Measurements from ENCODE around the gene FBXL7. TPM values are rescaled to one million over a fixed set of nuclear protein-coding genes. Genes with fewer than 3 reads are reported as not detected.

FBXL7 gene
- total RNA-seq, 1 donor from 2014 or later = 2.0 TPM

- no peak for ATAC-seq
Observed at GRCh38 chr5:15680455-15680854, 180.5 kb downstream of the FBXL7 start.

- ATAC-seq = no peak
Observed at GRCh38 chr5:15682122-15682521, 182.1 kb downstream of the FBXL7 start.

GRCh38 chr5:15682566-15682965, 182.6 kb downstream of the FBXL7 start:
- no peak for ATAC-seq

DNA sequence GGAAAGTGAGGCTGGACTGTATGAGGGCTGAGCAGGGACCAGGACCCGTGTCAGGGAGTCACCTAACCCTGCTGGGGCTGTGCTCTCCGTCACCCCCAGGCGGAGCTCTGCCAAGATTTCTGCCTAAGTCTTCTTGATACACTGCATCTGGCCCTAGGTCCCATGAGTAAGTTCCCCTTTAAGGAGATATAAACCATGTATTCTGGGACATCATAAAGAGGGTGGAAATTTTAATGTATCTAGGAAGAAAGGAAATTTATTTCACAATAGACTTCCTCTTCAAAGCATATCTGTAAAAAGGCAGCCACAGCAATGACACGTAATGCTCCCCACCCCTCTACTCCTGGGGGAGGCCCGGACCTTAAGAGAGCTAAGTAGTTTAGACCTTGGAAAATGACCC, 183.4 kb downstream of the FBXL7 start:
- ATAC-seq = no peak

DNA sequence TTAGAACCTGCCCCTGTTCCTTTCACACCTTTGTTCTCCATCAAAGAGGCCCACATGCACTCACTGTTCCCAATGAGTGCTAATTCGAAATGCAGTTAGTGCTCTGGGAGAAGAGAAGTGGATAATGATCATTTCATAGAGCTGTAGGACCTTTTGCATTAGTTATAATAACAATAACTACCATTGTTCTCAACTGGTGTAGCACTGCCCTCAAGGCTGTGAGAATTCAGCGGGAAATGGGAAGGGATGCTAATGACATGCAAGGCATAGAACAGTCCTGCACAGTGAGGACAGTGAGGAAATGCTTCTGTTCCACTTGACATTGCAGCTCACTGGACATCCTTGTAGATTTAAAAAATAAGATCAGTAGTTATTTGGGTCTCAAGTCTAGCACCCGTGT, 187.4 kb downstream of the FBXL7 start:
- no peak for ATAC-seq

- ATAC-seq = no peak
Observed at GRCh38 chr5:15689836-15690235, 189.9 kb downstream of the FBXL7 start.

- ATAC-seq = no peak
Observed at GRCh38 chr5:15690611-15691010, 190.6 kb downstream of the FBXL7 start.

DNA sequence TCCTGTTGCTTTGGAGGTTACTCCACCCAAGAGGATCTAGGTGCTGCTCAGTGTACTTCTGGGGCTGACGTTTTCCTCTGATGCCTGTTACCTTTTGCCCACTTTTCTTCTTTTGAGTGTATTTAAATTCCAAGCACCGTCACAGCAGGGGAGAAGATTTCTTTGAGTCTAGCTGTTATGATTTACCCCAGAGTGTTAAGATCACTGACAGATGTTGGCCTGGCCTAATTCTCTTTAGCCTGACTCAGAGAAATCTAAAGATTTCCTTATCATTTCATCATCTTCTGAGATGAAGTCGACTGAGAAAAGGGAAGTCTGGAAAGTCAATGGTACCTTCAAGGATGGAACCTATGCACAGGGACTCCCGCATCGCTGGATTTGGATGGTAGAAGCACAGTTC, 191.5 kb downstream of the FBXL7 start:
- no peak for ATAC-seq

DNA sequence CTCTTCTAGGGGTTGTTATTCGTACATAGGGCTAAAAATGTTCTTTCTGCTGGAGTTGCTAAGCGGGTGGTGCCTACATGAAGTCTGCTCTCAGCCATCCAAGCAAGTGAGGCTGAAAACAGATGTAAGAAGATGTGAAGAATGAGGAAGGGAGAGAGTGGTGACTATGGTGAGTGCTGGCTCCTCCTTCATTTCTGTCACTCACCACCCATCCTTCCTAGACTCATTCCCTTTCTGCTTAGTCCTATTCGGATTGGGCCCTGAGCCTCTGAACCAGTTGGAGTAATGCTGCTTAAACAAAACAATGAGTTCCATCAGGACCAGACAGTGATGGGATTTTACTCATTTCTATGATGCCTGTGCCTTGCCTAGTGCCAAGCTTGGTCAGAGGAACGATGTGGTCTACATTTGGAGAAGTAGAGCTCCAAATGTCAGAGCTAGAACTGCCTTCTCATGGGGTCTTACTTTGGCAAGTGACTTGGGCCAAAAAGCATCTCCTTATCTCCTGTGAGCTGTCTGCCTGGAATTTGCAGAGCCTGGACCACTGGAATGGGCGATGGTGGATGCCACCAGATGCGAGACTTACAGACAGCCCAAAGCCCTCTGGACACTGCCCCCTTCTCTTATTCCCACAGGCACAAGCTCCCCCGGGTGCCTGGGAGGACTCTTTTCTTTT, 192.9 kb downstream of the FBXL7 start:
- ATAC-seq = no peak

DNA sequence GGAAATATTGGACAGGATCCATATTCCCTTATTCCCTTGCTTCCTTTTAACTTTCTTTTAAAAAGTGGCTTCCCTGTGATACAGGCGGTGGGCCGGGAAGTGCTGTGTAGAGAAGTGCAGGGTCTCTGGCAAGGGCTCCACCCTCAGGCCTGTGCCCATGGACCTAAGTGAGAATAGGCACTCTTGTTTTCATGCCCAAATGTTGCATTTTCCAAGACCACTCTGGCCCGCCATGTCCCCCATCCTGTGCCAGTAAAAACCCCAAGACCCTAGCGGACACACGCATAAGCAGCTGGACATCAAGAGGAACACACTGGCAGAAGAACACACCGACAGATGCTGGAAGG, 193.4 kb downstream of the FBXL7 start:
- no peak for ATAC-seq

- ATAC-seq = no peak
Observed at GRCh38 chr5:15693933-15694332, 194.0 kb downstream of the FBXL7 start.

DNA sequence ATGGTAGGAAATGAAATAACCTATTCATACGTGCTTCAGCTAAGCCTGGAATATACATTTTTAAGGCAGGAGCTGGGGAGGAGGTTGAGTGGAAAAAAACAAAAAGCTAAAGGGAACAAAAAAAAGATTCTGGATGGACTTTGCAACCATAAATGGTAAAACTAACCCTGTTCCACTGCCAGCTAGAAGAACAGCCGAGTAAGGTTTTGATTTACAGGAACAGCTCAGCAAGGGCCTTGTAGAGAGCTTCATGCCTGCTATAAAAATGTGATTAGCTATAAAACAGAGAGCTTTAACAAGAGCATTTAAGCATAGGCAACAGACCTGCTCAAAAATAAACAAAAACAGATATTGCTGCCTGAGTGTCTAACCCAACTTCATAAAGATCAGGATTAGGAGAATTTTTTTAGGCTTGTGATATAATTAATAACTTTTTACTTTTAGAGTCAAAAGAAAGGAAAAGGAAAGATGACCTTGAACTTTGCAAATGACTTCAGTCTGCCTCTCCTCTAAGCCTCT, 194.8 kb downstream of the FBXL7 start:
- no peak for ATAC-seq

- ATAC-seq = no peak
Observed at GRCh38 chr5:15695215-15695731, 195.3 kb downstream of the FBXL7 start.

- ATAC-seq = no peak
Observed at GRCh38 chr5:15700373-15700772, 200.4 kb downstream of the FBXL7 start.

GRCh38 chr5:15702102-15702501, 202.1 kb downstream of the FBXL7 start:
- peak; percentile 45 for ATAC-seq

GRCh38 chr5:15703901-15704300, 203.9 kb downstream of the FBXL7 start:
- no peak for ATAC-seq

- ATAC-seq = no peak
Observed at GRCh38 chr5:15704397-15704947, 204.5 kb downstream of the FBXL7 start.

DNA sequence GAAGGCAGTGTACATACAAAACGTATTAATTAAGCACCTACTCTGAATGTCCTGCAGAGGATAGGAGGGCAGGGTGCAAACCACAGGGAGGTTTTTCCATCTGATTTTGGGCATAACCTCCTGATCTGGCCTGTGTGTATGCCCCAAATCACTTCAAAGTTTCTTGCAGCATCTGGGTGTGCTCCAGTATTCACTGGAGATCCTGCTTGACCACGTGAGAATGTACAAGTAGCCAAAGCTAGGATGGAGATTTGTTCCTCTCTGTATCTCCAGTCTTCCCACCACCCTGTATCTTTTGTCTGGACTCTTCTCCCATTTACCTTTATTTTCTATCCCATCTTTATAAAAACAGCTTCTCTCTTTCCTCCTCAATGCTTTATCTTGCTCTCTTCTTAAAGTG, 207.7 kb downstream of the FBXL7 start:
- ATAC-seq = no peak

- ATAC-seq = no peak
Observed at GRCh38 chr5:15711892-15712291, 211.9 kb downstream of the FBXL7 start.

- no peak for ATAC-seq
Observed at GRCh38 chr5:15715535-15715934, 215.6 kb downstream of the FBXL7 start.

DNA sequence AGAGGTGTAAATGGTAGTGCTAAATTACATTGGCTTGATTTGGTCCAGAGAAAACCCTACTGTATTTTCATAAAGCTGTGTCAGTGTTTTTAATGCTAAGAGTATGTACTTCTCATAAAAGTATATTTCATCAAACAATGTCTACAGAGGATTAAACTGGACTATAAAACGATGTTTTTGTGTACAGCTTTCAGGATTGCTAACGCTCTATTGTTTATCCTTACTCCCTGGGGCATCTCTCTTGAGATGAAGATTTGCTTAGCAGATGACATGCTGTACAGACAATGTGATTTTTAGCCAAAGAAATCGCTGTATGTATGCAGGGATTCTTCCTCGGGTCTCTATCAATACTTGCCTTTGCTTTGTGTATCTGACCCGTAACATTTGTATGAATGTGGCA, 216.0 kb downstream of the FBXL7 start:
- no peak for ATAC-seq

GRCh38 chr5:15717001-15717400, 217.0 kb downstream of the FBXL7 start:
- no peak for ATAC-seq

DNA sequence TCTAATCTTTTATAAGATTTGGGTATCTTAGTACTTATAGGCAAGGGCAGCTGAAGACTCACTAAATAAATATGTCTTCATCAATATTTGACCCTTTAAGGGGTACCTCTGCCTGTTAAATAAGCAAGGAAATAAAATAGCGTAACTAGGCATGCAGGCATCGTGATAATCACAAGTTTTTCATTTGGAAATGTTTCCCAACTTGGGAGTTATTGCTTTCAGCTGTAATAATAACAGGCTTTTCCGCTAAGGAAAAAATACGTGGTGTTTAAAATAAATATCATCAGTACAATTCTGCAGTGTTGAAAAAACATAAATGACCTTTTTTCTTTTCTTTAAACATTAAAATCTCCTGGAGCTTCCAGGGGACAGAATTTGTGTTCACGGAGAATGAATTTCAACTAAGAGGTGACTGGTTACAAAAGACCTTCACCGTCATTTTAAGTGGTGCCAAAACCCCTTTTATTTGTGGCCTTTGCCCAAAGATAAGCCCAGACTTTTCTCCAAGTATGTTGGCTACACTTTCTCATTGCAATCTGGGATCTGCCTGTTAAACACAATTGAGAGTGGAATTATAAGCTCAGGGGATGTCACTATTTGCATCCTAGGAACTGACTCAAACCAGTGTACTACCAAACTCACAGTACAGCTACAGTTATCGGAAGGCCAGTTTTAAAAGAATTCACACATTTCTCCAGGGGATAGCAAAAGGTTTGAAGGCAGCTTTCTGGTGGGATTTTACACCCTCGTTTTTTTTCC, 218.6 kb downstream of the FBXL7 start:
- ATAC-seq = no peak

DNA sequence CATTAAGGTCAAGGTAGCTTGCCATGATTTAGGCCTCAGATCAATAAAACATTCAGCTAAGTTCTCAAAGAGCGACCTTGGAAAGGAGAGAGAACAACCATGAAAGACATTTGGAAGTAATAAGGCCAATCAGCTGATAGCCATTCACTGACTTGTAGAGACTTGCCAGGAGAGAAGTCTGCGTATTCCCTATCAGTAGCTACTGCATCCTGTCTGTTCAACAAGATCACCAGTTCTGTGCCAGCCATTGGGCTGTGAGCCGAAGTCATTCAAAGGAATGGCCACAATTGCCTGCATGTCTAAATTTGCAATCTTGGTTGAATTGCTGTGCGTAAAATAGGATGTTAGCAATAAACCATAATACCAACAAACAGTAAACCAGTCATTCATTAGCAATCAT, 219.8 kb downstream of the FBXL7 start:
- no peak for ATAC-seq
